ENCODE measurements around the gene SNX30.

DNA sequence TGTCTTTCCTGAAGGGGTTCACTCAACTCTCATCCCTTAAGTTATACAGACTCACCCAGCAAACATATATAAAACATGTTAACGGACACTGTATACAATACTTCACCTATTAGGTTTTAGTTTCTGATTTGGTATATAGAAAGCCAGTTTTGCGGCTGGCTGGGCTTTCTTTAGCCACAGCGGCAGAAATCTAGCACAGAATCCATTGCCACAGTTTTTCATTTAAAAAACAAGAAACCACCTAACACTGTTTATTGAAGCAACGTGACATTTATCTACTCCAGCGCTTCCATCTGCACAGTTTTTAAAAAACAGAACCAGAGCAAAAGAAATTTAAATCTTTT lies 67.3 kb downstream of the SNX30 start:
- TF ChIP-seq ZNF384 (IDR thresholded peaks at IDR 0.05) (no peak), SP1 (IDR thresholded peaks at IDR 0.05) (no peak), FOXK2 (IDR thresholded peaks at IDR 0.05) (no peak), TARDBP (IDR thresholded peaks at IDR 0.05) (no peak), BHLHE40 (IDR thresholded peaks at IDR 0.05; ENCODE audit: borderline replicate concordance) (no peak), CTBP1 (IDR thresholded peaks at IDR 0.05; ENCODE audit: borderline replicate concordance) (no peak), SUZ12 (IDR thresholded peaks at IDR 0.05) (no peak)

All from HEK293T (cell line).